HuH-7.5 (cell line): ENCODE measurements around the gene SLC44A4.
A peak's percentile ranks its signal among the peaks of the same experiment; 100 is the strongest.
"Not testable (repeated sequence)": the region's sequence is repeated elsewhere in the genome, so short reads cannot be mapped to it uniquely, and the experiment has no call there.

Experiments
- DNase-seq: peaks from one replicate; pipeline ENCODE4 v3.0.0; 2011; ENCODE audit warnings: low spot score

SLC44A4 gene

DNA sequence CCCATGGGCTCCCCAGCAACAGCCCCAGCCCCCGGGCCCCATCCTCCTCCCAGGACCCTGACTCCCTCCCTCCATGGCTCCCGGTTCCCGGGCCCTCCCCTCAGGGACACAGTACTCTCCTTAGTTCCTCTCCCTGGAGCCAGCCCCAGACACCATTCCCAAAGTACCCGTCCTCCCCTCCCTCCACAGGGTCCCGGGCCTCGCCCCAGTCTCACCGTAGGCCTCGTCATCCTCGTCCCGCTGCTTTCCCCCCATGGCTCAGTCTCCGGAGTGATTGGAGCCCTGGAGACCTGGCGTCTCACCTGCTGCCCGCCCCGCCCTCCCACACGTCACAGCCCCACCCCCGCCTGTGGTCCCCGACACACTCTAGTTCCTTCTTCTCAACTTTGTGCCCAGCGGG is at the start of gene SLC44A4:
Gene SLC44A4 (minus strand): TSS at position 272 of the 400 bp plus-strand sequence. CDS start 17 bp downstream, at position 255.
- DNase-seq, result no peak

DNA sequence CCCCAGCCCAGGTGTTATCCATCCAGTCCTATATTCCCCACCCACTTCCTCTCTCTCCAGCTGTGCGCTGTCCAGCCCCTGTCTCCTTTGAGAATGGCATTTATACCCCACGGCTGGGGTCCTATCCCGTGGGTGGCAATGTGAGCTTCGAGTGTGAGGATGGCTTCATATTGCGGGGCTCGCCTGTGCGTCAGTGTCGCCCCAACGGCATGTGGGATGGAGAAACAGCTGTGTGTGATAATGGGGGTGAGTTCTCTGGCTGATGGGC is 49.8 kb upstream of the SLC44A4 start:
- no peak for DNase-seq

DNA sequence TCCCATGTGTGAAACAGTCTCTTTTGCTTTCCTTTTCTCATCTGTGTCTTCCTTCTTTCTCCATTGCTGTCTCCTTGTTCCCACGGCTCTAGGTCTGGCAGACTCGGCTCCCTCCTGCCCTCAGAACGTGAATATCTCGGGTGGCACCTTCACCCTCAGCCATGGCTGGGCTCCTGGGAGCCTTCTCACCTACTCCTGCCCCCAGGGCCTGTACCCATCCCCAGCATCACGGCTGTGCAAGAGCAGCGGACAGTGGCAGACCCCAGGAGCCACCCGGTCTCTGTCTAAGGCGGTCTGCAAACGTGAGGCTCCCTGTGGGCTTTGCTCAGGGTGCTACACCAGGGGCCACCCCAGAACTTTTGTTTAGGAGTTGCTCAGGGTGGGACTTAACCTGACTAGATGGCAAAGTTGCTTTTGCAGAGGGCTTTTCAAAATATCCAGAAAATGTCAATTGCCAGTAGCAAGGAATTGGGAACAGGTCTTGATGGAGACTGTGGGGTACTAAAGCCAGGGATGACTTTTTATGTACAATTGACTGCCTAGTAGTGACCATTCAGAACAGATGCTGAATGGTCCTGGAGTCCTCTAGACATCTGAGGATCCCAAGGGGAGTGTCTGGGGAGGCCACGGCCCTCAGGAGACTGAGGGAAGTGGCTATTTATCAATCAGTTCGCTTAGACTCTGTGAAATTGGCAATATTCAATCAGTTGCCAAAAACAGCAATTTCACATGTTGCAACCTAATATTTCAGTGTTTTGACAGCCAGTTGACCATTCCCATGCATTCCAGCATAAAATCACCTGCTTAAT is 49.3 kb upstream of the SLC44A4 start:
- DNase-seq, result no peak

DNA sequence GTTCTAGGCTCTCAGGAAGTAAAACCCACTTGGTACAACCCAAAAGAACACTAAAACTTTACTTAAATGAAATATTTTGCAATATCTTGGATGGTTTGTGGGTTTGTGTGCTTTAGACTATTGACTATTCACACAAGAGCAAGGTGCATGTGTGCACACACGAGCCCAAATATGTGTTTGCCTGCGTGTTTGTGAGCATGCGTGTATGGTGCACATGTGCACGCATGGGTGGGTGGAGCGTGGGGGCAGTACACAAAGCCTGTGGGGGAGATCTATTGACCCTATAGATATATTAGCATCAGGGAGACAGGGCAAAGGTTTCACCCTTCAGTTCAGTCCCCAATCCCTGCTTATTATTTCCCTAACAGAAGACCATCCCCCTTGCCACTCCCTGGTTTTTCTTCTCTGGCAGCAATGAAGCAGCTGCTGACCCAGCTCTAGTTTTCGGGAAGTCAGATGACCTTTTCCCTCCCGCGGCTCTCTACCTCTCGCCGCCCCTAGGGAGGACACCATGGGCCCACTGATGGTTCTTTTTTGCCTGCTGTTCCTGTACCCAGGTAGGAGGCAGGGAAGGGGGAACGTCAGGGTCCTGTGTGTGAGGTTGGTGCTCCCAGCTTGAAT is 48.6 kb upstream of the SLC44A4 start, which contains the start of gene C2:
Gene C2 (plus strand): TSS at position 476 of the 621 bp plus-strand sequence. CDS start 36 bp downstream, at position 512.
- DNase-seq, result no peak

DNA sequence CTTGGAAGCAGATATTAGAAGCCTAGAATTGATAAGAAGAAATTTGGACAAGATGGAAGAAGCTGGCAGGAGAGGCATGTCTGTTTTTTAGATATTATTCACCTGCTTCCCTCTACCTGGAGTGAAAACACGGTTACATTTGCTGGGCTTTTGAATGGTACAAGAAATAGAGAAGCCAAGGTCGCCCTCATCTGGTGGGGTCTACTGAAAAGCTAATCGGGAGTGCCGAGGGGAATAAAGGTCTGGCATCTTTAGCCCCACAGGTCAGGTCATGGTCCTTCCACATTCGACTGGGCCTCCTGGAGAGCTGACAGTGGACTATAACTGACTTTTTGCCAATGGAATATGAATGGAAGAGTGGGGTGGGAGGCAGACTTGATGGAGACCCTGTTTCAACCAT is 44.1 kb upstream of the SLC44A4 start:
- DNase-seq, result no peak

DNA sequence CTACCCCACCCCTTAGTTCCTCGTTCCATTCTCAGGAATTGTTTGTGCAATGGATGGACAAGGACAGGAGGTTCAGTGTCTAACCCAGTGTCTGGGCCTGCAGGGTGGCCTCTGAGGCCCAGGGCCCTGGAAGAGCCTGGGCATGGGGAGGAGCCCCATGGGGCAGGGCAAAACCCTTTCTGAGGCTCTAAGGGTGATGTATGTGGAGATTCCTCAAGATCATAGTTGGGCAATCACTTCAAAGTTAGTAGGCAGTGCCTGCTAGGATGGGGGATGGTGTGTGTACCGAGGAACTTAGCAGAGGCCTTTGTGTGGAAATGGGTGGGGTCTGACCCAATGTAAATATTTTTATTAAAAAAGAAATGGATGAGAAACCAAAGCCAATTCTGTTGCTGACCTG is 42.0 kb upstream of the SLC44A4 start:
- no peak for DNase-seq

DNA sequence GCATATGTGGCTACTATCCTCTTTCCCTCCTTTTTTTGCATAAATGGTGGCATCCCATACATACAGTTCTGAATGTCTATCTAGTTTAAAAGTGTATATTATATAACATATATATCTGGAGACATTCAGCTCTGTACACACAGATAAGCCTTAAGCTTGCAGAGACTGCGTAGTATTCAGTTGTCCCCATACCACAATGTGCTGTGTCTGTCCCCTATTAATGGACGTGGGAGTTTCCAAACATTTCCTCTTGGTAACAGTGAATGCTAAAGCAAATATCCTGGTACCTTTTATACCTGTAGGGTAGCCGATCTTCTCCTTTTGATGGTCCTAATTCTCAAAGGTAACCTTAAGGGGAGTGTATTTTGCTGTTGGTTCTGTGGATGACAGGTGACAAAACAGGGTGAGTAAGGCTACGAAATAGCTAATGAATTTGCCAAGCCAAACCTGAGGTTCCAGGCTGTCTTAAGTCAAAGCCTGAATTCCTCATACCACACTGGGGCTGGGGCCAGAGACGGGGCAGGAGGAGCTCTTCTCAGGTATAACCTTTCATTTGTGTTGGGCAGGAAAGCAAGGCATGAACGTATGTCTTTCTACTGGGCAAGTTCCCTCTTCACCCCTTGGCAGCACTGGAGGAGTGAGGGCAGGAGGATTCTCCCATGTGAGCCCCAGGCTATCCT is 41.0 kb upstream of the SLC44A4 start:
- no peak for DNase-seq

DNA sequence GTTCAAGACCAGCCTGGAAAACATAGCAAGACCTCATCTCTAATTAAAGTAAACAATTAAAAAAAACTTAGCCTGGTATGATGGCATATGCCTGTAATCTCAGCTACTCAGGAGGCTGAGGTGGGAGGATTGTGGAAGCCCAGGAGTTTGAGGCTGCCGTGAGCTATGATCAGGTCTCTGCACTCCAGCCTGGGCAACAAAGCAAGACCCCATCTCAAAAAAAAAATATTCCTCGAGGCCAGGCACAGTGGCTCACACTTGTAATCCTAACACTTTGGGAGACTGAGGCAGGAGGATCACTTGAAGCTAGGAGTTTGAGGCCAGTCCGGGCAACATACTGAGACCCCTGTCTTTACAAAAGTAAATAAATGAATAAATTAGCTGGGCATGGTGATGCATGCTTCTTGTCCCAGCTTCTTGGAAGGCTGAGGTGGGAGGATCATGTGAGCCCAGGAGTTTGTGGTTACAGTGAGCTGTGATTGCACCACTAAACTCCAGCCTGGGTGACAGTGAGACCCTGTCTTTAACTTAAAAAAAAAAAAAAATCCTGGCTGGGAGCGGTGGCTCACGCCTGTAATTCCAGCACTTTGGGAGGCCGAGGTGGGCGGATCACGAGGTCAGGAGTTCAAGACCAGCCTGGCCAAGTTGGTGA is 39.4 kb upstream of the SLC44A4 start:
- no peak for DNase-seq

DNA sequence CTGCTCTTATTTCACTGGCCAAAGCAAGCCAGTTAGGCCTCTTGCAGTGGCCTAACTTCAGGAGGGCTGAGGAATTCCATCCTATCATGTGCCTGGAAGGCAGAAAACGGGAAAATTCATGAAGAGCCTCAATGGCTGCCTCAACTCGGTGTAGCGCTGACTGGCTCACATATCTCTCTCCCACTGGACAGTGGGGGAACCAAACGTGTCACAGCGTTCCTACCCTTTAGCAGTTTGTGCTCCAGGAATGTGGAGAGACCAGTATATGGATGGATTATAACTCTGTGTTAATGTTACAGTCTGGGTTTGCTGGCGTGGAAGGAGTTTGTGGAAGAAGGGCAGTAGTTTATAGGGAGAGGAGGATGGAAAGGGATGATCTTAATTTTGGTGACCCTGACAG is 37.0 kb upstream of the SLC44A4 start:
- no peak for DNase-seq

DNA sequence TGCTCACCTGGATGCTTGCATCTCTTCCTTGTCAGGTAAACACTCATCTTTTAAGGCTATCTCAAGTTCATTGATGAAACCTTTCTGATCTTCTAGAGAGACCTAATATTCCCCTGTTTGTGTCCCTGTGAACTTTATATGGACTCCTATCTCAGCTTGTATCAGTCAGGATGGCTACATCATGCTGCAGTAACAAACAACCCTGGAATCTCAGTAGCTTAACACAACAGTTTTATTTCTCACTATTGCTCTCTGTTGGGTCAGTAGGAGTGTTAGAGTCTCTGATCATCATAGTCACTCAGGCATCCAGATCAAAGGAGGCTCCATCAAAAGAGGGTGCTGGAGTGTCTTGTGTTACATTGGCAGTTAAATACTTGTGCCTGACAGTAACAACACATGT is 36.6 kb upstream of the SLC44A4 start:
- DNase-seq, result no peak

DNA sequence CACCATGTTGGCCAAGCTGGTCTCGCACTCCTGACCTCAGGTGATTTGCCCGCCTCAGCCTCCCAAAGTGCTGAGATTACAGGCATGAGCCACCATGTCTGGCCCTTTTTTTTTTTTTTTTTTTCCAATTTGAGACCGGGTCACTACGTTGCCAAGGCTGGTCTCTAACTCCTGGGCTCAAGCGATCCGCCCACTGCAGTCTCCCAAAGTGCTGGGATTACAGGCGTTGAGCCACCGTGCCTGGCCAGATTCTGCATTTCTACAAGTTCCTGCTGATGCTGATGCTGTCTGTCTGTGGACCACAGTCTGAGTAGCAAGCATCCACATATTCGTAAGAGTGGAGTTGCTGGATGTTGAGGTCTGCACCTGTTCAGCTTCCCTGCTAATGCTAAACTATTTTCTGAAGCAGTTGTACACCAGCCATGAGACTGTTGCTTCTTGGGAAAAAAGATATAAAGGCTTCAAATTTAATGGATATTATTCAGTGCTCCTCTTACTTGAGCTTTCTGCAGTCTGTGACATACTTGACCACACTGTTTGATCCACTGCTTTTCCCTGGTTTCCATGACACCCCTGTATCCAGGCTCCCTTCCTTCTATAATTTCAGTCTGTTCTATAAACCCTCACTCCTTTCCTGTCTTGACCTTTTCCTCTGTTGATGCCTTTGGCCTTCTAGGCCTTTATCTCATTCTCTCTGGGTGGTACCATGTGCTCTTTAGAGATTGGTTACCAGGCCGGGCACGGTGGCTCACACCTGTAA is 33.2 kb upstream of the SLC44A4 start:
- no peak for DNase-seq

DNA sequence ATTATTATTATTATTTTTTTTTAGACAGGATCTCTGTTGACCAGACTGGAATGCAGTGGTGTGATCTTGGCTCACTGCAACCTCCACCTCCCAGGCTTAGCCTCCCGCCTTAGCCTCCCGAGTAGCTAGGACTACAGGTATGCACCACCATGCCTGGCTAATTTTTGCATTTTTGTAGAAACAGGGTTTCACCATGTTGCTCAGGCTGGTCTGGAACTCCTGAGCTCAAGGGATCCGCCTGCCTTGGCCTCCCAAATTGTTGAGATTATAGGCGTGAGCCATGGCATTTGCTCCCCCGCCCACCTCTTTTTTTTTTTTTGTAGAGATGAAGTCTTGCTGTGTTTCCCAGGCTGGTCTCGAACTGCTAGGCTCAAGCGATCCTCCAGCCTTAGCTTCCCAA is 30.5 kb upstream of the SLC44A4 start:
- not testable (repeated sequence) for DNase-seq

DNA sequence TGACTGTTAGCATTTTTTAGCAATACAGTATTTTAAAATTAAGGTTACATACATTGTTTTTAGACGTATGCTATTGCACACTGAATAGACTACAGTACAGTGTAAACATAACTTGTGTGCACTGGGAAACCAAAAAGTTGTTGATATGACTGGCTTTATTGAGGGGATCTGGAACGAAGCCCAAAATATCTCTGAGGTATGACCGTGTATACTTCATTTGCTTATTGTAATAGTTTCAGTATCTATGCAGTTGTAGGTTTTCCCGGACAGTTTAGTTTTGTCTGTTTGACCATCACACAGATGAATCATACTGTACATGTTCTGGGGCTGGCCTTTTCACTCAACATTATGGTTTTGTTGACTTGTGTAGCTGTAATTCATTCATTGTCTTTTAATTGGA is 30.0 kb upstream of the SLC44A4 start:
- DNase-seq, result no peak

DNA sequence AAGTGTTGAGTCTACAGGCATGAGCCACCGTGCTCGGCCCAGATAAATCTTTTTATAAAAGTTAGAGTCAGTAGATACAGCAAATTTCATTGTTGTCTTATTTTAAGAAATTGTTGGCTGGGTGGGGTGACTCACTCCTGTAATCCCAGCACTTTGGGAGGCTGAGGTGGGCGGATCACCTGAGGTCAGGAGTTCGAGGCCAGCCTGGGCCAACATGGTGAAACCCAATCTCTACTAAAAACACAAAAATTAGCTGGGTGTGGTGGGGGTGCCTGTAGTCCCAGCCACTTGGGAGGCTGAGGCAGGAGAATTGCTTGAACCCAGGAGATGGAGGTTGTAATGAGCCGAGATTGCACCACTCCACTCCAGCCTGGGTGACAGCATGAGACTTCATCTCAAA is 29.5 kb upstream of the SLC44A4 start:
- not testable (repeated sequence) for DNase-seq

DNA sequence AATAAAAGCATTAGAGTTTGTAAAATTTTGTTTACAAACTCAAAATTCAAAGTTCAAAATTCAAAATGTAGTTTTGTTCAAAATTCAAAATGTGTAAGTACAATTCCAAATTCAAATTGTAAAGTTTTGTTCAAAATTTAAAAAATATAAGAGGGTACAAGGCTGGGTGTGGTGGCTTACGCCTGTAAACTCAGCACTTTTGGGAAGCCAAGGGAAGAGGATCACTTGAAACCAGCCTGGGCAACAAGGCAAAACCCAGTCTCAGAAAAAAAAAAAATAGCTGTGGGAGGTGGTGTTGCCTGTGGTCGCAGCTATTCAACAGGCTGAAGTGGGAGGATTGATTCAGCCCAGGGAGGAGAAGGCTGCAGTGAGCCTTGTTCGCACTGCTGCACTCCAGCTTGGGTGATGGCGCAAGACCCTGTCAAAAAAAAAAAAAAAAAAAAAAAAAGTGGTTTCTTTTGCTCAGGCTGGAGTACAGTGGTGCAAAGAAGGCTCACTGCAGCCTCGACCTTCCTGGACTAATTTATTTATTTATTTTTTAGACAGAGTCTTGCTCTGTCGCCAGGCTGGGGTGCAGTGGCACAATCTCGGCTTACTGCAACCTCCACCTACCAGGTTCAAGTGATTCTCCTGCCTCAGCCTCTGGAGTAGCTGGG is 28.5 kb upstream of the SLC44A4 start:
- DNase-seq, result no peak

DNA sequence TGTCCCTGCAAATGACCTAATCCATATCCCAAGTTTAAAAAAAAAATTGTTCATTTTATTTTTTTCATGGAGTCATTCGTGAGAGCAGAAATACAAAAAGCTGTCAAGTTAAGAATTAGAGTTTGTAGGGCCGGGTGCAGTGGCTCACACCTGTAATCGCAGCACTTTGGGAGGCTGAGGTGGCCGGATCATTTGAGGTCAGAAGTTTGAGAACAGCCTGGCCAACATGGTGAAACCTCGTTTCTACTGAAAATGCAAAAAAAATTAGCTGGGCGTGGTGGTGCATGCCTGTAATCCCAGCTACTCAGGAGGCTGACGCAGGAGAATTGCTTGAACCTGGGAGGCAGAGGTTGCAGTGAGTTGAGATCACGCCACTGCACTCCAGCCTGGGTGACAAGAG is 27.9 kb upstream of the SLC44A4 start:
- not testable (repeated sequence) for DNase-seq

DNA sequence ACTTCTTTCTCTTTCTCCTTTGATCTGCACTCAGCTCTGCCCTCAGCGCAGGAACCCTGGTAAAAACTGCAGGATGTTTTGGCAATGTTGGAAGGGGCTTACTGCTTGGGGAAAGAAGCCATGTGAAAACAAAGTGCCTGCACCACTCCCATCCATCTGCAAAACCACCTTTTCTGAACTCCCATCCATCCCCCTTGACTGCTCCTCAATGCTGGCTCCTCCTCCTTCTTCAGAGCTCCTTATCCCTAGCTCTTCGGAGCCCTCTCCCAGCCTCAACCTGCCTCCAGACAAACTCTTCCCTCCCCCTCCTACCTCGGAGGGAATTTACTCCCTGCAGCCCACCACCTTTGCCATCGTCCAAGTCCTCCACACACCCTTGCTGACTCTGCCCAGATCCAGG is 27.3 kb upstream of the SLC44A4 start:
- no peak for DNase-seq

DNA sequence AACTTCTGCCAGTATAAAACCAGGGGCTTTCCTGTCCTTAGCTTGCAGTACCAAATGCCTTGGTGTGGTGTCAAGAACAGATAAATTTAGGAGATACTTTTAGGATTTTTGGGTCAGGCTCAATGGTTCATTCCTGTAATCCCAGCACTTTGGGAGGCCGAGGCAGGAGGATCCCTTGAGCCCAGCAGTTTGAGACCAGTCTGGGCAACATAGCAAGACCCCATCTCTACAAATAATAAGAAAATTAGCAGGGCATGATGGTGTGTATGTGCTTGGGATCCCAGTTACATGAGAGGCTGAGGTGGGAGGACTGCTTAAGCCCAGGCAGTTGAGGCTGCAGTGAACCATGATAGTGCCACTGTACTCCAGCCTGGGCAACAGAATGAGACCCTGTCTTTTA is 26.2 kb upstream of the SLC44A4 start:
- no peak for DNase-seq

DNA sequence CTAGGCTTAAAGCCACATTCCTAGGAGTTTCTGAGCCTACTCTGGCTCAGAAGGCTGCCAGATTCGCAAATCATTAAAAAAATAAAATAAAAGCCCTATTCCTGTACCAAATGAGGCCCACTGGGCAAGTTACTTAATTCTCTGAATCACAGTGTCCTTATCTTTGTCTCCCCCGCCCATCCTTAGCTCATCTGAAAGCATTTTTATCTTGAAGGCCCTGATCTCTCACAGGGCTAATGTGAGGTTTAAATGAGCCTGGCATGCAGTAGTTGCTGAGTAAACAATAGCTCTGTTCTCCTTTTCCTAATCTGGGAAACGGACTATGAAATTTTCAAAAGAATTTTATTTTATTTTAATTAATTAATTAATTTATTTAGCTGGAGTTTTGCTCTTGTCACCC is 25.2 kb upstream of the SLC44A4 start:
- DNase-seq, result no peak

DNA sequence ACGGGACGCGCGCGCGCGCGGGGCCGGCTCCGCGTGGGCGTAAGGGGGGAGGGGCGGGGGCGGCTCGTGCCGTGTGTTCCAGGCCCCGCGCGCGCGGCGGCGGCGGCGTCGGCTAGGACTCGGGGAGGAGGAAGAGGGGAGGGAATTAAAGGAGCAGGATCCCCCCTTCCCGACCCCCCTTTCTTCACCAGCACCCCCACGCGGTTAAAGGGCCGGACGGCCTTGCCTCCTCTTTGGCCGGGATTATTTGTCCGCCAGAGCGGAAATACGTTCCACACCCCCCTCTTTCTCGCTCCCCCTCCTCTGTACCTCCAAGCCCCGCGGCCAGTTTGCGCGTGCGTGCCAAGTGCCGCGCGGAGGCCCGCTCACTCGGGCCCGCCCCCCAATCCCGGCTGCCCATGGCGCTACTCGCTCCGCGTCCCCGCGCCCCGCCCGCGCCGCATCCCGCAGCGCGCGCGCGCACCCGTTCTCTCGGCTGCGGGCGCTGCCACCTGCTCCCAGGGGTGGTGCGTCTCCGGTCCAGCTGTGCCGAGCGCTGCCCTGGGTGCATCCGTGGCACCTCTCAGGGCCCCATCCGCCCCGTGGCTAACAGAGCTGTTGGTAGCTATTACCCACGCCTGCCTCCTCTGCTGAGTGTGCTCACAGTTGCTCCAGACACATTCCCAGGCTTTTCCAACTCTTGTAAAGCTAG is 23.3 kb upstream of the SLC44A4 start, which contains the start of gene ZBTB12:
Gene ZBTB12 (minus strand): TSS at position 134 of the 691 bp plus-strand sequence. CDS start 781 bp downstream, outside the sequence.
- DNase-seq, result peak; percentile 89
